ENCODE measurements around the gene TLX2. TPM values are rescaled to one million over a fixed set of nuclear protein-coding genes. Genes with fewer than 3 reads are reported as not detected.
A peak's percentile ranks its signal among the peaks of the same experiment; 100 is the strongest.

Gene TLX2
- total RNA-seq, 1 experiment from 2014 or later: not detected

DNA sequence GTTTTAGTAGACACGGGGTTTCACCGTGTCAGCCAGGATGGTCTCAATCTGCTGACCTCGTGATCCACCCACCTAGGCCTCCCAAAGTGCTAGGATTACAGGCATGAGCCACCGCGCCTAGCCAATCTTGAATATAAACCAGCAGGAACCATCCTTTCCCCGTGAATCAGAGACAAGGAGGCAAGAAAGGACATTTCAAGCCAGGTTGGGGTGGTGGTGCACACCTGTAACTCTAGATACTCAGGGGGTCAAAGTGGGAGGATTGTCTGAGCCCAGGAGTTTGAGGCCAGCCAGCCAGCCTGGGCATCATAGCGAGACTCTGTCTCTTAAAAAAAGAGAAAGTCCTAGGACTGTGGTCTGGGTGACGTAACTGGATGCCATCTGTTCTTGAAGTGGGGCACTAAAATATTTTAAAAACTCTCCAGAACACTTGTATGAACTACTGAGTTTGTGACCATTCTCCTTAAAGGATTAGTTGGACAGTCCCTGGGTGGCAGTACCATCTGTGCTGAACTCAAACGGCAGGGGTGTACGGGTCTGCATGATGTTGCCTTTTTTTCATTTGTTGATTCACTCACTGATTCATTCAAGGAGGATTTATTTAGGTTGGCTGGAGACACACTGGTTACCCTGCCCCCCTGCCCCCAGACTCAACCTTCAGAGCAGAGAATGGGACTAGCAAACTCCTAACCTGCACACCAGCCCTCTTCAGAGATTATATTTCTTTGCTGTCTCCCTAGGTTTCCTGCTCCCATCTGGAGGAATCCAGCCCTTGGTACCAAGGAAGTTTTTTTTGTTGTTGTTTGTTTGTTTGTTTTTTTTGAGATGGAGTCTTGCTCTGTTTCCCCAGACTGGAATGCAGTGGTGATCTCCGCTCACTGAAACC is 2.9 kb upstream of the TLX2 start:
- peak; percentile 36 for DNase-seq (ENCODE audit: low read depth)

DNA sequence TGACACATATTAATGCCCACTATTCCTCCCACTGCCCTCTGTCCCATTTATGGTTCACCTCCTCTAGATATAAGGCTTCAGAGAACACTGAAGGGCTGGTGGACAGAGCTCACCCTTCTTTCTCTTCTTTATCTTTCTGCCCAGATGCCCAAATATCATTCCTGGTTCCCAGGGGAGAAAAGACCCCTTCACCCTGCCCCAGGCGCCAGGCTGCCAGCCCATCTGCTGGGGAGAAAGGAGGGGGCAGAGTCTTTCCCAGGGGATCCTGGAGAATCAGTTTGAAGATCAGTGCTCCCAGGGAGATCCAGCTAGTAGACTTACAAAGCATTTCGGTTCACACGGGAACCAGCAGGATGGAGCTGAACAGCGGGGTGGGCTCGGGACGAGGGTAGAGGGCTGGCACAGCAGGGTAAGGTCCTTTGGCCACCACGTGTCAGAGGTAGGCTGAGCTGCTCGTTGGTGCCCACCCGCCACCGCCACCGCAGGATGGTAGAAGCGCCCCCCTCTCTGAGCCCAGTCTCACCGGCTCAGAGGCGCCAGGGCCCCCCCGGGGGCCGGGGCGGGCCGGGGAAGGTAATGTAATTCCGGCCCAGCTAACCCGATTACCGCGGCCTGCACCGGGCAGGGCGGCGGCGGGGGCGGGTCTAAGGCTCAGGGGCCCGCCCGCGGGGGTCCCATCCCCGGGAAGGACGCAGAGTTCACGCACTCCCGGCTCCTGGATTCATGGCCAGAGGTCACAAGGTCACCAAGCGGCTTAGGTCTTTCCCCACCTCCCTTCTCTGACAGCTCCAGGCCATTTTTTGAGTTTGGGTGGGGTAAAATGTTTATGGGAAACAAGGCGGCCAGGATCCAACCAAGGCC is 1.3 kb upstream of the TLX2 start:
- no peak for DNase-seq (ENCODE audit: low read depth)

DNA sequence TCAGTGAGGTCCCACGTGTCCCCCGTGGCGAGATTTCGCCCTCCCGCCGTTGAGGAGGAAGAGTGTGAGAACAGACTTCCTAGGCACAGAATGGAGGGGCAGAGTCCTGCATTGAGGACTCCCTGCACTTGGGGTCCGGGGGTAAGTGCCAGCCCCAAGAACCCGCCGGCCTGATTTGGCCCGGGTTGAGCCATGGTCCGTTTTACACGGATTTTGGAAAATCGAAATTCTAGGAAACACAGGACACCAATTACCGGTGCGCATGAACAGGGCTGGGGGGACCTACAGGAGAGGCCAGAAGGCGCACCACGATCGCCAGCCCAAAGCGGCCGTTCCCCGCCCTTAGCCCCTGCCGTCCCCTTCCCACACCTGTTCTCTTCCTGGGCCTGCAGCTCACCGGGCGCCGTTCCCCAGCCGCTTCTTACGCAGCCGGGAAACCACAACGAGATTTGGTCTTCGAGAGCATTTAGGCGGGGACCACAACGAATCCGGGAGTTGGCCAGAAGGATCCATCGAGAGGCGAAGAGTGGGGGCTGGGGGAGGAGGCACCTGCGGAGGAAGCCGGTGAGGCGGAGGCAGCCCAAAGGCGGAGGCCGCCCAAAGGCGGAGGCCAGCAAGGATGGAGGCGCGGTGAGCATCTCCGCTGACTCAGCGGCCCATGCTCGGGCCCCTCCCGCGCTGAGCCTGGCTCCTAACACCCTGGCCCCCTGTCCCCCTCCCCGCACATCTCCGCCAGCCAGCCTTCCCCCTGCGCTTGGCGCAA is 464 bp upstream of the TLX2 start:
- no peak for DNase-seq (ENCODE audit: low read depth)

DNA sequence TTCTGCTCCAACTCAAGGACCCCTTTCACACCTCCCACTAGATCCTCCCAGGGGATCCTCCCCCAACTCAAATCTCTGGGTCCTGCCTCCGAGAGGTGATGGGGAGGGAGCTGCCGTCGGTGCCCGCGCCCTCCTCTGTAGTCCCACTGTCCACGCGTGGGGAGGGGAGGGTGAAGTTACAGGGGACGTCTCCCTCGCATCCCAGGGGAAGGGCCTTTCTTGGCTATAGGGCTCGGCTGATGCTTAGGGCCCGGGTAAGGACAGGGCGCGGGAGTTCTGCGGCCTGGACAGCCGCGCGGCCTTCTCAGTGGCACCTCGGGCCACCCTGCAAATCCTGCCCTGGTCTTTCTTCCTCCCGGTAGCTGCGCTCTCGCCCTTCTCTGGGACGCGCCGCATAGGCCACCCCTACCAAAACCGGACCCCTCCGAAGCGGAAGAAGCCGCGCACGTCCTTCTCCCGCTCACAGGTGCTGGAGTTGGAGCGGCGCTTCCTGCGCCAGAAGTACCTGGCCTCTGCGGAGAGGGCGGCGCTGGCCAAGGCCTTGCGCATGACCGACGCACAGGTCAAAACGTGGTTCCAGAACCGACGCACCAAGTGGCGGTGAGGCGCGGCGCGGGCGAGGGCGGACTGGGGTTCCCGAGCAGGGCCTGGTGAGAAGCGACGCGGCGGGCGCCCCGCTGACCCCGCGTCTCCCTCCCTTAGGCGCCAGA is 1.2 kb downstream of the TLX2 start:
- no peak for DNase-seq (ENCODE audit: low read depth)

DNA sequence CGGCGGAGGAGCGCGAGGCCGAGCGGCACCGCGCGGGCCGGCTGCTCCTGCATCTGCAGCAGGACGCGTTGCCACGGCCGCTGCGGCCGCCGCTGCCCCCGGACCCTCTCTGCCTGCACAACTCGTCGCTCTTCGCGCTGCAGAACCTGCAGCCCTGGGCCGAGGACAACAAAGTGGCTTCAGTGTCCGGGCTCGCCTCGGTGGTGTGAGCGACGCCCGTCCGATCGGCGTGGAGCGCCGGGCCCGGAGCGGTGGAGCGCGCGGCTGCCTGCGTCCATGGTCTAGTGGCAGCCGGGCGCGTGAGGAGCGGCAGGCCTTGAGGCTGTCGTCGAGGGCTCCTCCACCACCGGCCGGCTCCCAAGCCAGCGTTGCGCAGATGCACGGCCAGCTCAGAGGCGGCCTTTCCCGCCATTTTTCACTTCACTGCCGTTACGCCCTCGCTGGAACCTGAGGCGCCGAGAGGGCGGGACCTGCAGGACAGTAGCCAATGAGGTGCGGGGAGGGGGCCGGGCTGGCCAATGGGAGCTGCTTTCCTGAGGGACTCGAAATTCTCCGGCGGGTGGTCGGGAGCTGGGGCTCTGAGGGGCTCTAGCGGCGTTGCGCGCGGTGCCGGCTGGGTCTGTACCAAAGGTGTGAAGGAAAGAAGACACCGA is 1.9 kb downstream of the TLX2 start:
- DNase-seq (ENCODE audit: low read depth): no peak

DNA sequence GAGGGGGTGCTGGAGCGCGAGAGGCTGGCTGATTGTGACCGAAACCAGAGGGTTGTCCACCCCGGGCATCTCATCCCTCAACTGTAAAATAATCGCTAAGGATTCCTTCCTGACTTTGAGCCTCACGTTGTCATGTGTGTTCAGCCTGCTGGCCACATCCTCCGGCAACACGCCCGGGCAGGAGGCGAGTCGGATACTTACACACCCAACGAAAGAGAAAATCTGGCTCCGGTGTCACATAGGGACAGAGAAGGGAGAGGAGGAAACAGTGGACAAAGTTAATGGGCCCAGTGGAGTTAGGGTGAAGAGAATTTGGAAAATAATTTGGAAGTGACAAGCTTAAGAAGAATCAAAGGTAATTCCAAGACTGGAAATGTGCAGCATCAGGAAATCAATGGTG is 2.4 kb downstream of the TLX2 start:
- no peak for DNase-seq (ENCODE audit: low read depth)

DNA sequence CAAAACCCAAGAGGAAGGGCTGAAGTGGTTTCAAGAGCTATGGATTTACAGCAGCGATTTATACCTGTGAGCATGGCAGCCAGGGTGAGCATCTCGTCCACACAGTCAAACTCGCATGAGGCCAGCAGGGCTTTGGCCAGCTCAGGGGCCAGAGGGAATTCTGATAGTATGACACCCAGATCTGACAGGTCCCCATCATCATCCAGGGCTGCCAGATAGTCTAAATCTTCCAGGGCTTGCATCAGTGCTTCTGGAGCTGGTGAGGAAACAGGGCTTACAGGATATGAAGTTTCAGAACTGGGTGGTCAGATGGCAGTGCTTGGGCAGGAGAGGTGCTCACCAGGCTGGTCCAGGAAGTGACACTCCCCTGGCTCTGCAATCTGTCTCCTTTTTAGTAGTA is 8.3 kb downstream of the TLX2 start:
- DNase-seq (ENCODE audit: low read depth): no peak

DNA sequence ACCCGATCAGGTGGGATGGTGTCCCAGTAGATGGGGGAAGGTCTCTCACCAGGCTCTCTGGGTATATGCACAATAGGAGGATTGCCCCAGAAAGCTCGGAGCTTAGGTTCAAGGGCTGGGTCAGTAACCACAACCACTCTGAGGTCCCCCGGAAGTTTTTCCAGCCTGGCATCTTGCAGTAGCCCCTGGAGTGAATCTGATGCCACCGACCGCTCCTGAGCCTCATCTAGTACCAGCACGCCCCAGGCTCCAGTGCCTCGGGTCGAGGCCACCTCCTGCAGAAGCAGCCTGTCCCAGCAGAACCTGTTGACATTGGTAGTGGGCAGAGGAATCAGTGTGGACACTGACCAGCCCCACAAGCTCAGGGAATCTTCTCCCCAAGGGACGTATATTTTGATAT is 9.8 kb downstream of the TLX2 start:
- DNase-seq (ENCODE audit: low read depth): no peak

DNA sequence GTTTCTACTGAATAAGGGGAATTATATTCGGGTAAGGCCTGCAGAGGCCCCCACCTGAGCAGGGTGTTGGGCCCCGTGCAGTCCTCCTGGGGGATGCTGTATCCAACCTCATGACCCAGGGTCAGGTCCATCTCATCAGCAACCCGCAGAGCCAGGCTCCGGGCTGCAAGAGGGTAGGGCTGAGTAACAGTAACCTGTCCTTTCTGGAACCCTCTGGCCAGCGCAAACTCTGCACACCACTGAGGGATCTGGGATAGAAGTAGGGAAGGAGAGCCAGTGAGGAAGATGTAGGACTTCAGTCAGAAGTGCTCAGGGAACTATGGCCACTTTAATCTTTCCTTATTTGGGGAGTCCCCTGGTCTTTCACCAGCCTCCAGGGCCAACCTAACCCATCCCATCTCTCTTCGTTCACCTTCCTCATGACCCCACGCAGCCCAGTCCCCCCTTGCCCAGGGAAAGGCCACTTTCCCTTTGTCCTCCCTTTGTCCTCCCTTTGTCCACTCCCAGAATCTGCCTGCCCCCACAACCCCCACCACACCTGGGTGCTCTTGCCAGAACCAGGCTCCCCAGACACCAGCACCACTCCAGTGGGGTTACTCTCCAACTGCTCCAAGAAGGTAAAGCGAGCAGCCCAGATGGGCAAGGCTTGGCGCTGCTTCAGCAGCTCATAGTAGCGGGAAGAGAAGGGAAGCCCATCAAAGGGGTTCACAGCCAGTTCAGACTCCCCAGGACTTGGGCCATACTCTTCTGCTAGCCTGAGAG is 10.9 kb downstream of the TLX2 start:
- no peak for DNase-seq (ENCODE audit: low read depth)

DNA sequence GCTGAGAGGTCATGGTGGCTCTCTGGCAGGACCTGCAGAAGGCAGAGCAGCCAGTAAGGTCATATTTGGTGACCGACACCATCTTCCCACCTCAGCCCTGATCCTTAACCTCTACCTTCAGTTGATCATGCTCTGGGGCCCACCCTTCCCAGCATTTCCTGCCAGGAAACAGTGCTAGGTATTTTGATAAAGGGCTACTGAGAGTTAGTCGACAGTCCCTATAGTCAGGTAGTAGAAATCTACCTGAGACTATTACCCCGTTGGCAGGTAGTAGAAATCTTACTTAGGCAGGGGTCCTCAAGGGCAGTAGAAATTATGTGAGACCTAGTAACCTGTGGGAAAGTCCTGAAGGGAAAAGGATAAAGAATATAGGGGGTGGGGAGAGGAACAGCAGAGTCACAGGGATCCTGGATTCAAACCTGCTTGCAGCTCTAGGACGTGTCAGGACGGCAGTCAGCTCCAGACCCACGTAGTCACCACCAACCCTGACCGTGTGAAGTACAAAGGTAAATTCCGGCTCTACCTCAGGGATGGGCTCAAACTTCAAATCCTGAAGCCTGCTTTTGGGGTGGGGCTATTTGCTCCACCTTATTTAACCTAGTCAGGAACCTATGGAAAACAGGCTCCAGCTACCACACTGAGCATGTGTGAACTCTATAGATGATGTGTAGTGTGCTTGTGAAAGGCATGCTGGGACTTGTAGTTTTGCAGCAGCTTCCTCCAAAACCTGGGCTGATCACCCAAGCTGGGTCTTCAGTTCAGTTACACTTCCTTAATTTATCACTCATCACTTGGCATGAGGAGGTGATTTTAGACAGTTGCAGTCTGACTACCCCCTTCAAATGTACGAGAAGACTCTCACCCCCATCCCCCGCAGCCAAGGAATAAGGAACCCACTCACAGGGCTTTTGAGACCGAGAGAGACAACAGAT is 11.7 kb downstream of the TLX2 start, which contains the start of gene DQX1:
Gene DQX1 (minus strand): TSS at position 515 of the 932 bp plus-strand sequence. CDS start 502 bp downstream, at position 13.
- DNase-seq (ENCODE audit: low read depth): peak; percentile 54

DNA sequence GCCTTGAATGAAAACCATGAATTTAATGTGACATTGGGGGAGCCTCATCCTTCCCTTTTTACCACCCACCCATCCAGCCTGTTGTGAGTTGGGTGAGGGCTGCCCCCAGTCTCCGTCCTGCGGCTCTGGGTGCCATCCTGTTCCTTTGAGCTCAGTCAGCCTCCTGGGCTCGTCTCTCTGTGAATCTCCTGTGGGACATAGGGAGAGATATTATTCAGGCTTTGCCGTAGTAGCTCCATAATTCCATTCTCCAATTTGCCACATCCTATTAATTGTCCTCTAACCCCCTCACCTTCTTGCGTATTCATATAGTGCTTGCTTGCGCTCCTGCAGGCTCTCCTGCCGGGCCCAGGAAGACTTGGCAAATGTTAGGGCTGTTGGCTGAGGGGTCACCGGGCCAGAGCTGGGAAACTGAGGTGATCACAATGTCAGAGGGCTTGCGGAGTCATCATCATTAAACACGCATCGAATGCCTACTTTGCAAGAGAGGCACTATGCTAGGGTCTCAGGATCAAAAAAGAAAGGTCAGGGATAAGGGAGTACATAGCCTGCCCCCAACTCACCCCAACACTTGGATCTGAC is 12.5 kb downstream of the TLX2 start:
- no peak for DNase-seq (ENCODE audit: low read depth)

DNA sequence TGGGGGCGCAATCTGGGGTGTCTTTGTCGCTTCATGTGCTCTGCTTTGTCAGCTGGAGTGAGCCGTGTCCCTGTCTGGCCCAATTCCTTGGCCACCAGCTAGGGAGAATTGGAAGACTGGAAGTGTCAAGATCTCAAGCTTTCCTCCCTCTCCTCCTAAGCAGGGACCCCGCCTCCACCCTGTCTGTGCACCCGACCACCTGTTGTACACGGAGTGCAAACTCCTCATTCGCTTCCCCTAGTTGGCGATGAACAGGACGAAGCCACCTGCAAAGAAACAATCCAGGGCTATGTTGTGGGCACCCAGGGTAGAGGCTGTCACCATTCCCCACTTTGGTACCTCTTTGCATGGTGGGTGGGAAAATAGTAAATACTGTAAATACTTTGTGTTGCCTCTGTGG is 13.5 kb downstream of the TLX2 start:
- DNase-seq (ENCODE audit: low read depth): no peak

DNA sequence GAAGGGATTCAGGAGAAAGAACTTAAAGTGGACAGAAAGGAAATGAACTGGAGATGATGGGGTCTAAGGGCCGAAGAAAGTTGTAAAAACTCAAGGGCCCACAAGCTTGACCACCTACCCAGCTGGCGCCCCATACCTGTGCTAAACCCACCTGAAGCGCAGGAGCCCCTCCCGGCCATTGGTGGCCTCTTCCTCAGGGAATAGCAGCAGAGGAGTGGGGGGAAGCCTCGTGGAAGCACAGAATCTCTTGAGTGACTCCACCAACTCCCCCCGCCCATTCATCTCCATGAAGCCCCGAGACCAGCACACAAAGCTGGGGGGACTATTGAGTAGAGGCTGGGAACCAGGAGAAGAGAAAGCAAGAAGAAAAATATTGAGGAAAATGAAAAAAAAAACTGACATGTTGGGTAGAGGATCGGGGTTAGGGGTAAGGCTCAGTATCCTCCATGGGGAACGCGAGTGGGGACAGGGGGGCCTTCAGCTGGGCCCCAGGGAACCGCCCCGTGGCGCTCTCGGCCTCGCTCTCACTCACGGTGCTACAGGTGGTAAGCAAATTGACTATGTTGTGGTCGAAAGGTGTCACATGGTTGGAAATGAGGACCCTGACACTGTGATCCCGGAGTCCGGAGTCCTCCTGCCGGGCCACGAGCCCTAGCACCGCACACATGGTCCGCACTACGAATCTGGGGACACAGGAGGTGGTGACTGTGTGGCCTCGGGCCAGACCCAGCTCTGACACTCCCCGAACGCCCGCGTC is 14.5 kb downstream of the TLX2 start:
- peak; percentile 15 for DNase-seq (ENCODE audit: low read depth)

DNA sequence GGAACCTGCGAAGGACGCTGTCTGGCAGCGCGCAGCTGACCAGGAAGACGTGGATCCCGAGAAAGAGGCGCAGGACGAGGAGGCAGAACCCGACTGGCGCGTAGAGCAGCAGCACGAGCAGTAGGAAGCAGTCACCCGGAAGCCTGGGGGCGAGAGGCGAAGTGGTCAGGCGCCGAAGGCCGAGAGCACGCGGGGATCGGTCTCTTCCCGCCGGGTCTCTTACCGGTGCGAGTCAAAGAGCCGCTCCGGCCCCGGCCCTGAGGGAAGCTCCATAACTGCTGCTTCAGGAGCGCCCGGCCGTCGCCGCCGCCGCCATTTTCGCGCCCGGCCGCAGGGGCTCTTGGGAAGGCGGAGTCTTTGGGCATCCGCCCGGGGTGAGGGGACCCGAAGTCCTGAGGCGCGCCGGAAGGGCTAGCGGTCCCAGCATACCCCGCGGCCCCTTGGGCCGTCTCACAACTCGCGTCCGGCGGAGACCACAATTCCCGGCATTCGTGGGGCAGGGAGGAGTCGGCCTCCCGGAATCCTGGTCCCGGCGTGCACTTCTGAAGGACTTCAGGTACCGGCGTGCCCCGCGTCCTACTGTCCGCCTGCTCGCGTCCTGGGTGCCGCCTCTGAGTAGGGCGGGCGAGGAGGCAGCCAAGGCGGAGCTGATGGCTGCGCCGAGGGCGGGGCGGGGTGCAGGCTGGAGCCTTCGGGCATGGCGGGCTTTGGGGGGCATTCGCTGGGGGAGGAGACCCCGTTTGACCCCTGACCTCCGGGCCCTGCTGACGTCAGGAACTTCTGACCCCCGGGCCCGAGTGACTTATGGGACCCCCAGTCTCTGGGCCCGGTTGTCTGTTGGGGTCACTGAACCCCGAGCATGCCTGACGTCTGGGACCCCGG is 15.3 kb downstream of the TLX2 start, which contains the start of the genes AUP1 and HTRA2:
Gene AUP1 (minus strand): TSS at position 350 of the 882 bp plus-strand sequence. CDS start 77 bp downstream, at position 273.
Gene HTRA2 (plus strand): TSS at position 577 of the 882 bp plus-strand sequence. CDS start 74 bp downstream, at position 651.
- DNase-seq (ENCODE audit: low read depth): peak; percentile 99

DNA sequence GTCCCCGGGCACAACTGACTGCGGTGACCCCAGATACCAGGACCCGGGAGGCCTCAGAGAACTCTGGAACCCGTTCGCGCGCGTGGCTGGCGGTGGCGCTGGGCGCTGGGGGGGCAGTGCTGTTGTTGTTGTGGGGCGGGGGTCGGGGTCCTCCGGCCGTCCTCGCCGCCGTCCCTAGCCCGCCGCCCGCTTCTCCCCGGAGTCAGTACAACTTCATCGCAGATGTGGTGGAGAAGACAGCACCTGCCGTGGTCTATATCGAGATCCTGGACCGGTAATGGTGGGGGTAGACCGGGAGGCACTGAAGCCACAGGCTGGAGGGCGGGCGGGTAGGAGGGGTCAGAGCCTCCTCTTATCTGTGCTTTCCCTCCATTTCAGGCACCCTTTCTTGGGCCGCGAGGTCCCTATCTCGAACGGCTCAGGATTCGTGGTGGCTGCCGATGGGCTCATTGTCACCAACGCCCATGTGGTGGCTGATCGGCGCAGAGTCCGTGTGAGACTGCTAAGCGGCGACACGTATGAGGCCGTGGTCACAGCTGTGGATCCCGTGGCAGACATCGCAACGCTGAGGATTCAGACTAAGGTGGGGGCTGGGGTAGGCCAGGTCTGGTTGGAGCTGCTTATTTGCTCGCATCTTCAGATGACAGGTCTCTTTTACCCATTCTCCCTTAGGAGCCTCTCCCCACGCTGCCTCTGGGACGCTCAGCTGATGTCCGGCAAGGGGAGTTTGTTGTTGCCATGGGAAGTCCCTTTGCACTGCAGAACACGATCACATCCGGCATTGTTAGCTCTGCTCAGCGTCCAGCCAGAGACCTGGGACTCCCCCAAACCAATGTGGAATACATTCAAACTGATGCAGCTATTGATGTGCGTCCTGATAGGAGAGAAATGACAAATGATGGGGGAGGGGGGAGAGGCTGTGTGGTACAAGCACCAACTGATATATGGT is 16.3 kb downstream of the TLX2 start:
- DNase-seq (ENCODE audit: low read depth): peak; percentile 45

All from HT1080 (cell line).